NOMO-1 (cell line): Measurements from ENCODE around the gene SPATA31D4.

Experiments used
- DNase-seq, 2 experiments: peaks; one replicate each; lab custom pipeline; 2025; ENCODE audit not compliant: unreplicated experiment in 2 of 2; lab: John Stamatoyannopoulos, UW

SPATA31D4 gene

GRCh38 chr9:81964218-81965171 lies 36.3 kb downstream of the SPATA31D4 start:
- no peak for DNase-seq

- DNase-seq = no peak
These were observed 39.8 kb downstream of the SPATA31D4 start for GRCh38 chr9:81968026-81968425.

DNA sequence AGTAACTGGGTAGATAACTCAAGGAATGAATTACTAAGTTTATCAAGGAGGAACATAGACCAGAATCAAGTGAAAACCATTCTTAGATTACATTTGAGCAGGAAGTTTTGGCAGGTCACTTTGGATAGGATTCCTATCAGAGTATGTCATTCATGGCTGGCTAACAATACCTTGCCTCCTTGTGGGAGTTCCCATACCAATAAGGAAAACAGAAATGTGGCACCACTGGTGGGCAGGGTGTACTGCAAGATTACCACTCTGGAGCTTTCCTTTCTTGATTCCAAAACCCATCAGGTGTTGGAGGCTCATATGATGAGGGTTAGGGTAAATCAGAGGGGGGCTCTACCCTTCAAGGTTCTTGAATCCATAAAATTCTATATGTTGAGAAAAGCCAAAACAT lies 41.7 kb downstream of the SPATA31D4 start:
- DNase-seq = no peak

DNA sequence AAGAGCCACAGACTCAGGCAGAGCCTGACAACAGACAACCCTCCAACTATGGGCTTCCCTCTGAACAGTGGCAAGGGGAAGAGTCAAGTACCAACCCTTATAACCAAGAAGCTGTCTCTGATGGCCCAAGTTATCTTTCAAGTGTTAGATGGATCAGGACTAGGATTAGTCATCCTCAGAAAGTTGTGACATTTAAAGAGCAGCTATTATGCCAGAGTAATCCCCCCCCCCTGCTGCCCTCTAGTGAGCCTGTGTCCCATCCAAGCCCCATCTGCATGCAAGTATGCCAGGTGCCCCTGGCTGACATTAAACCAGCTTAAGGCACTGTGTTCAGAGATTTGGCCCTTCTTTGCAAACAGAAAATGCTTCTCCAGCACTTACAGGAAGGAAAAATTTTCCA lies 43.5 kb downstream of the SPATA31D4 start:
- DNase-seq = no peak

- no peak for DNase-seq
These were observed 46.5 kb downstream of the SPATA31D4 start for GRCh38 chr9:81974764-81975163.

GRCh38 chr9:81976351-81976750 lies 48.1 kb downstream of the SPATA31D4 start:
- no peak for DNase-seq

DNA sequence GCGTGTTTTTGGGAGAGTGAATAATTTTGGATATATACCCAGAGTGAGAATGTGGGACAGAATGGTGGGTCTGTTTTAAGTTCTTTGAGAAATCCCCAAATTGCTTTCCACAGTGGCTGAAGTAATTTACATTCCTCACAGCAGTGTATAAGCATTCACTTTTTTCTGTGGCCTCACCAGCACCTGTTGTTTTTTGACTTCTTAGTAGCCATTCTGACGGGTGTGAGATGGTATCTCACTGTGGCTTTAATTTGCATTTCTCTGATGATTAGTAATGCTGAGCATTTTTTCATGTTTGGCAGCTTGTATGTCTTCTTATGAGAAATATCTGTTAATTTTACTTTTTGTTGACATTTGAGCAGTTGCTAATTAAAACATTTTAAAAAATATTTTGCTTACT lies 51.0 kb downstream of the SPATA31D4 start:
- DNase-seq = no peak

GRCh38 chr9:81980568-81980967 lies 52.3 kb downstream of the SPATA31D4 start:
- no peak for DNase-seq

DNA sequence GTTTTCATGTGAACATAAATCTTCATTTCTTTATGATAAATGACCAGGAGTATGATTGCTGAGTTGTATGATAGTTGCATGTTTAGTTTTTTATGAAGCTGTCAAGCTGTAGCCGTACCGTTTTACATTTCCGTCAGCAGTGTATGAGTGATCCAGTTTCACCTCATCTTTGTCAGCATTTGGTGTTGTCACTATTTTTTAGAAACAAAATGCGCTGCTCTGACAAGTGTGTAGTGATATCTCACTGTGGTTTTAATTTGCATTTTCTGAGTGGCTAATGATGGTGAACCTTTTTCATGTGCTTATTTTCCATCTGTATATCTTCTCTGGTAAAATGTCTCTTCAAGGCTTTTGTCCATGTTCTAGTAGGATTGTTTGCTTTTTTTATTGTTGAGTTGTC lies 53.7 kb downstream of the SPATA31D4 start:
- no peak for DNase-seq
